ENCODE data around the gene KICS2. TPM values are rescaled to one million over a fixed set of nuclear protein-coding genes. Genes with fewer than 3 reads are reported as not detected.

KICS2 gene
- total and polyA plus RNA-seq, 9 of the 15 experiments (the other 6 are each of a cell fraction or from before 2014, with no cell fraction given) = 2.3 to 6.4 (median 5.5) TPM

DNA sequence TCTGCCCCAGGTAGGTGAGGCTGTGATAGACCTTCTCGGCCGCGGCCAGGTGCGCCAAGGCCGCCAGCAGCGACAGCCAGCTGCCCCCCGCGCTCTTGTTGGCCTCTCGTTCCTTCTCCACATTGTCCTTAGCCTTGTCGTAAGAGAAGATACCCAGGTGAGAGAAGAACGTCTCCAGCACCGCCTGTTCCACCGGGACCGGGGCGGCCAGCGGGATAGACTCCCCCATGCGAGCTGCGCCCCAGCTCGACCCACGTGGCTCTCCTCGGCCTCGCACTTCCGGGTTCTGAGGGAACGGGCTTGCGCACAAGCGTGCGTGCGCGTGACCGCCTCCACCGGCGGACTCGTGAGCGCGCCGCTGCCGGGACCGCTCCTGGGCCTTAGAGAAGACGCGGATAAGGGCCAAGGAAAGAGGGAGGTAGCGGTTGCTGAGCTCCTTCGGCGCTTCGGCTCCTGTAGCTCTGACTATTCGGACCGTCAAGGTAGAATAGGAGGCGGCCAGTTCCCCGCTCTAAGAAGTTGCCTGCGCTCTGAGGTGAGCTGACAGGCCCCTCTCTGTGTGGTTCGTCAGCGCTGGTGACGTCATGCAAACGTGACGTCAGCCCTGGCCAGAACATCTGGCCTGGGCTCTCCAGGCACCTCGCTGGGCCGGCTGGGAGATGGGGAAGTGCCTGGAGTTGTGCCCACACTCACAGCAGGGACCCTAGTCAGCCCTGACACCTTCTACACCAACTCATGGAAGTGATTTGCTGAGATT is at the start of gene KICS2 (continued):
- TF ChIP-seq GTF2F1 (IDR thresholded peaks at IDR 0.05; ENCODE audit: low read depth, low read length) (no peak), NBN (IDR thresholded peaks at IDR 0.05; ENCODE audit: low read depth) (peak; percentile 98), CSDE1 (IDR thresholded peaks at IDR 0.05) (peak in 1 of 2 experiments; percentile 83; a peak in 2 of 4 replicates), RBM22 (IDR thresholded peaks at IDR 0.05; ENCODE audit: low read depth, low read length, poor library complexity, severe bottlenecking) (no peak), SAFB2 (IDR thresholded peaks at IDR 0.05; ENCODE audit: borderline replicate concordance, low read depth, low read length, severe bottlenecking) (no peak), DACH1 (IDR thresholded peaks at IDR 0.05; ENCODE audit: partially characterized antibody) (no peak), ZNF146 (CRISPR knock-in tag; IDR thresholded peaks at IDR 0.05; ENCODE audit: unreplicated experiment) (no peak), HNRNPK (IDR thresholded peaks at IDR 0.05; ENCODE audit: low read depth, low read length, poor library complexity, severe bottlenecking) (no peak), HNRNPL (IDR thresholded peaks at IDR 0.05; ENCODE audit: low read depth, low read length) (no peak), TAL1 (IDR thresholded peaks at IDR 0.05) (no peak), KDM4B (IDR thresholded peaks at IDR 0.05; ENCODE audit: borderline replicate concordance in 2 of 2, low read depth in 1 of 2) (peak in 1 of 2 experiments; percentile 20; a peak in 1 of 4 replicates), LEF1 (IDR thresholded peaks at IDR 0.05) (no peak)
- TF ChIP-seq, protein P1, sequence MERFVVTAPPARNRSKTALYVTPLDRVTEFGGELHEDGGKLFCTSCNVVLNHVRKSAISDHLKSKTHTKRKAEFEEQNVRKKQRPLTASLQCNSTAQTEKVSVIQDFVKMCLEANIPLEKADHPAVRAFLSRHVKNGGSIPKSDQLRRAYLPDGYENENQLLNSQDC (CRISPR knock-in tag; IDR thresholded peaks at IDR 0.05) = no peak
- TF ChIP-seq, protein P2, sequence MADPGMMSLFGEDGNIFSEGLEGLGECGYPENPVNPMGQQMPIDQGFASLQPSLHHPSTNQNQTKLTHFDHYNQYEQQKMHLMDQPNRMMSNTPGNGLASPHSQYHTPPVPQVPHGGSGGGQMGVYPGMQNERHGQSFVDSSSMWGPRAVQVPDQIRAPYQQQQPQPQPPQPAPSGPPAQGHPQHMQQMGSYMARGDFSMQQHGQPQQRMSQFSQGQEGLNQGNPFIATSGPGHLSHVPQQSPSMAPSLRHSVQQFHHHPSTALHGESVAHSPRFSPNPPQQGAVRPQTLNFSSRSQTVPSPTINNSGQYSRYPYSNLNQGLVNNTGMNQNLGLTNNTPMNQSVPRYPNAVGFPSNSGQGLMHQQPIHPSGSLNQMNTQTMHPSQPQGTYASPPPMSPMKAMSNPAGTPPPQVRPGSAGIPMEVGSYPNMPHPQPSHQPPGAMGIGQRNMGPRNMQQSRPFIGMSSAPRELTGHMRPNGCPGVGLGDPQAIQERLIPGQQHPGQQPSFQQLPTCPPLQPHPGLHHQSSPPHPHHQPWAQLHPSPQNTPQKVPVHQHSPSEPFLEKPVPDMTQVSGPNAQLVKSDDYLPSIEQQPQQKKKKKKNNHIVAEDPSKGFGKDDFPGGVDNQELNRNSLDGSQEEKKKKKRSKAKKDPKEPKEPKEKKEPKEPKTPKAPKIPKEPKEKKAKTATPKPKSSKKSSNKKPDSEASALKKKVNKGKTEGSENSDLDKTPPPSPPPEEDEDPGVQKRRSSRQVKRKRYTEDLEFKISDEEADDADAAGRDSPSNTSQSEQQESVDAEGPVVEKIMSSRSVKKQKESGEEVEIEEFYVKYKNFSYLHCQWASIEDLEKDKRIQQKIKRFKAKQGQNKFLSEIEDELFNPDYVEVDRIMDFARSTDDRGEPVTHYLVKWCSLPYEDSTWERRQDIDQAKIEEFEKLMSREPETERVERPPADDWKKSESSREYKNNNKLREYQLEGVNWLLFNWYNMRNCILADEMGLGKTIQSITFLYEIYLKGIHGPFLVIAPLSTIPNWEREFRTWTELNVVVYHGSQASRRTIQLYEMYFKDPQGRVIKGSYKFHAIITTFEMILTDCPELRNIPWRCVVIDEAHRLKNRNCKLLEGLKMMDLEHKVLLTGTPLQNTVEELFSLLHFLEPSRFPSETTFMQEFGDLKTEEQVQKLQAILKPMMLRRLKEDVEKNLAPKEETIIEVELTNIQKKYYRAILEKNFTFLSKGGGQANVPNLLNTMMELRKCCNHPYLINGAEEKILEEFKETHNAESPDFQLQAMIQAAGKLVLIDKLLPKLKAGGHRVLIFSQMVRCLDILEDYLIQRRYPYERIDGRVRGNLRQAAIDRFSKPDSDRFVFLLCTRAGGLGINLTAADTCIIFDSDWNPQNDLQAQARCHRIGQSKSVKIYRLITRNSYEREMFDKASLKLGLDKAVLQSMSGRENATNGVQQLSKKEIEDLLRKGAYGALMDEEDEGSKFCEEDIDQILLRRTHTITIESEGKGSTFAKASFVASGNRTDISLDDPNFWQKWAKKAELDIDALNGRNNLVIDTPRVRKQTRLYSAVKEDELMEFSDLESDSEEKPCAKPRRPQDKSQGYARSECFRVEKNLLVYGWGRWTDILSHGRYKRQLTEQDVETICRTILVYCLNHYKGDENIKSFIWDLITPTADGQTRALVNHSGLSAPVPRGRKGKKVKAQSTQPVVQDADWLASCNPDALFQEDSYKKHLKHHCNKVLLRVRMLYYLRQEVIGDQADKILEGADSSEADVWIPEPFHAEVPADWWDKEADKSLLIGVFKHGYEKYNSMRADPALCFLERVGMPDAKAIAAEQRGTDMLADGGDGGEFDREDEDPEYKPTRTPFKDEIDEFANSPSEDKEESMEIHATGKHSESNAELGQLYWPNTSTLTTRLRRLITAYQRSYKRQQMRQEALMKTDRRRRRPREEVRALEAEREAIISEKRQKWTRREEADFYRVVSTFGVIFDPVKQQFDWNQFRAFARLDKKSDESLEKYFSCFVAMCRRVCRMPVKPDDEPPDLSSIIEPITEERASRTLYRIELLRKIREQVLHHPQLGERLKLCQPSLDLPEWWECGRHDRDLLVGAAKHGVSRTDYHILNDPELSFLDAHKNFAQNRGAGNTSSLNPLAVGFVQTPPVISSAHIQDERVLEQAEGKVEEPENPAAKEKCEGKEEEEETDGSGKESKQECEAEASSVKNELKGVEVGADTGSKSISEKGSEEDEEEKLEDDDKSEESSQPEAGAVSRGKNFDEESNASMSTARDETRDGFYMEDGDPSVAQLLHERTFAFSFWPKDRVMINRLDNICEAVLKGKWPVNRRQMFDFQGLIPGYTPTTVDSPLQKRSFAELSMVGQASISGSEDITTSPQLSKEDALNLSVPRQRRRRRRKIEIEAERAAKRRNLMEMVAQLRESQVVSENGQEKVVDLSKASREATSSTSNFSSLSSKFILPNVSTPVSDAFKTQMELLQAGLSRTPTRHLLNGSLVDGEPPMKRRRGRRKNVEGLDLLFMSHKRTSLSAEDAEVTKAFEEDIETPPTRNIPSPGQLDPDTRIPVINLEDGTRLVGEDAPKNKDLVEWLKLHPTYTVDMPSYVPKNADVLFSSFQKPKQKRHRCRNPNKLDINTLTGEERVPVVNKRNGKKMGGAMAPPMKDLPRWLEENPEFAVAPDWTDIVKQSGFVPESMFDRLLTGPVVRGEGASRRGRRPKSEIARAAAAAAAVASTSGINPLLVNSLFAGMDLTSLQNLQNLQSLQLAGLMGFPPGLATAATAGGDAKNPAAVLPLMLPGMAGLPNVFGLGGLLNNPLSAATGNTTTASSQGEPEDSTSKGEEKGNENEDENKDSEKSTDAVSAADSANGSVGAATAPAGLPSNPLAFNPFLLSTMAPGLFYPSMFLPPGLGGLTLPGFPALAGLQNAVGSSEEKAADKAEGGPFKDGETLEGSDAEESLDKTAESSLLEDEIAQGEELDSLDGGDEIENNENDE (IDR thresholded peaks at IDR 0.05; ENCODE audit: low read depth, low read length) = no peak
- TF ChIP-seq, protein P3, sequence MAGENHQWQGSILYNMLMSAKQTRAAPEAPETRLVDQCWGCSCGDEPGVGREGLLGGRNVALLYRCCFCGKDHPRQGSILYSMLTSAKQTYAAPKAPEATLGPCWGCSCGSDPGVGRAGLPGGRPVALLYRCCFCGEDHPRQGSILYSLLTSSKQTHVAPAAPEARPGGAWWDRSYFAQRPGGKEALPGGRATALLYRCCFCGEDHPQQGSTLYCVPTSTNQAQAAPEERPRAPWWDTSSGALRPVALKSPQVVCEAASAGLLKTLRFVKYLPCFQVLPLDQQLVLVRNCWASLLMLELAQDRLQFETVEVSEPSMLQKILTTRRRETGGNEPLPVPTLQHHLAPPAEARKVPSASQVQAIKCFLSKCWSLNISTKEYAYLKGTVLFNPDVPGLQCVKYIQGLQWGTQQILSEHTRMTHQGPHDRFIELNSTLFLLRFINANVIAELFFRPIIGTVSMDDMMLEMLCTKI (IDR thresholded peaks at IDR 0.05; ENCODE audit: partially characterized antibody) = no peak

Measured in K562 (cell line).